ENCODE measurements around the gene PNMA8C. TPM values are rescaled to one million over a fixed set of nuclear protein-coding genes. Genes with fewer than 3 reads are reported as not detected.

PNMA8C gene
- polyA plus RNA-seq, 1 of the 3 experiments (the other 2 are of a cell fraction) = 1.3 TPM

- no peak overlapping the region for H3K27ac ChIP-seq (ENCODE audit: low read depth in 2 of 2, low read length in 1 of 2)
- no peaks in the 10 kb centered on the region for H3K9me2 ChIP-seq
- DNase-seq = no peak
- no peaks in the 10 kb centered on the region for H3K27me3 ChIP-seq (ENCODE audit: insufficient read depth)
- H3K4me2 ChIP-seq = no peak overlapping the region
- peaks cover 5% of the 10 kb centered on the region for H3F3A ChIP-seq (replicated peaks; ENCODE audit: insufficient read depth)
- ChIA-PET CTCF (interaction anchor here (0.9 to 2.5 kb wide), 2 partner anchors 52 to 61 kb away, joined by 3 to 8 read pairs; no protein-coding TSS in a partner anchor), POLR2A (no interaction called here)
- 90% methylated on average over 5 of the region's 5 CpGs for WGBS (ENCODE audit: low lambda C conversion rate)
- H4K20me1 ChIP-seq (ENCODE audit: insufficient read depth) = no peaks in the 10 kb centered on the region
- H2AFZ ChIP-seq (ENCODE audit: low read depth) = no peak overlapping the region
- H3K9ac ChIP-seq = no peak overlapping the region
- H3K36me3 ChIP-seq (replicated peaks in 1 of 2; ENCODE audit: control insufficient read depth in 1 of 2, insufficient read depth in 2 of 2, low read length in 1 of 2) = no peaks in the 10 kb centered on the region
- H3K9me3 ChIP-seq = no peaks in the 10 kb centered on the region
- H3K4me3 ChIP-seq (ENCODE audit: low read depth in 2 of 2, low read length in 1 of 2) = no peak overlapping the region
- H3K79me2 ChIP-seq (ENCODE audit: insufficient read depth) = no peaks in the 10 kb centered on the region
- H3K4me1 ChIP-seq (ENCODE audit: control insufficient read depth in 1 of 2, insufficient read depth in 2 of 2, low read depth in 1 of 2, low read length in 1 of 2) = no peaks in the 10 kb centered on the region; a peak in 1 of 4 replicates
- TF ChIP-seq ZBTB33 (IDR thresholded peaks at IDR 0.05; ENCODE audit: borderline replicate concordance, low read depth) = no peak
- no peak for TF ChIP-seq SIN3A (IDR thresholded peaks at IDR 0.05; ENCODE audit: borderline replicate concordance, low read depth, low read length)
These were observed 28.2 kb upstream of the PNMA8C start for GRCh38 chr19:46456930-46457329.

- no peak overlapping the region for H3K9ac ChIP-seq
- CTCF ChIA-PET = no interaction called here
These were observed 25.5 kb upstream of the PNMA8C start for GRCh38 chr19:46454244-46454643.

More at GRCh38 chr19:46454244-46454643, 25.5 kb upstream of the PNMA8C start:
- Histone ChIP-seq H3K4me2 (no peak overlapping the region), H3K4me3 (ENCODE audit: low read depth in 2 of 2, low read length in 1 of 2) (no peak overlapping the region), H3F3A (replicated peaks; ENCODE audit: insufficient read depth) (no peaks in the 10 kb centered on the region), H3K9me3 (no peaks in the 10 kb centered on the region), H3K27ac (ENCODE audit: low read depth in 2 of 2, low read length in 1 of 2) (no peak overlapping the region), H3K4me1 (ENCODE audit: control insufficient read depth in 1 of 2, insufficient read depth in 2 of 2, low read depth in 1 of 2, low read length in 1 of 2) (no peaks in the 10 kb centered on the region; a peak in 1 of 4 replicates), H3K9me2 (no peaks in the 10 kb centered on the region), H3K27me3 (ENCODE audit: insufficient read depth) (no peaks in the 10 kb centered on the region), H3K36me3 (replicated peaks in 1 of 2; ENCODE audit: control insufficient read depth in 1 of 2, insufficient read depth in 2 of 2, low read length in 1 of 2) (no peaks in the 10 kb centered on the region), H2AFZ (ENCODE audit: low read depth) (no peak overlapping the region), H4K20me1 (ENCODE audit: insufficient read depth) (no peaks in the 10 kb centered on the region), H3K79me2 (ENCODE audit: insufficient read depth) (no peaks in the 10 kb centered on the region)
- DNase-seq = no peak
- no peak for TF ChIP-seq REST (IDR thresholded peaks at IDR 0.05; ENCODE audit: low read depth, low read length)
- peak; percentile 51; the same call in 1 of the 2 replicates for TF ChIP-seq GATA2 (CRISPR knock-in tag; IDR thresholded peaks at IDR 0.05)
- no peak for TF ChIP-seq NRF1 (IDR thresholded peaks at IDR 0.05; ENCODE audit: low read depth, low read length)
- TF ChIP-seq NFIC (IDR thresholded peaks at IDR 0.05; ENCODE audit: borderline replicate concordance) = no peak
- no peak for TF ChIP-seq POLR2AphosphoS5 (IDR thresholded peaks at IDR 0.05; ENCODE audit: low read depth, low read length)
- 38% methylated on average over 3 of the region's 3 CpGs for WGBS (ENCODE audit: low lambda C conversion rate)
- POLR2A ChIA-PET = no interaction called here

Measured in SK-N-SH (cell line).